Activated CD4-positive, alpha-beta T cell treated with anti-CD3 and anti-CD28 coated beads for 36 hours (primary cell): ENCODE data around the gene CCDC12. TPM values are rescaled to one million over a fixed set of nuclear protein-coding genes. Genes with fewer than 3 reads are reported as not detected.
A peak's percentile ranks its signal among the peaks of the same experiment; 100 is the strongest.

Experiments
- ATAC-seq: fragments of 200-7000 bp; cut with Tn5 transposase; one replicate; pipeline ENCODE4 v1.10.0; 2021; ENCODE audit warnings: mild to moderate bottlenecking, moderate library complexity
- CTCF ChIA-PET: fragments of 350-600 bp; sonication (Branson Sonifier 250); formaldehyde crosslinking; loops from one replicate; lab custom pipeline; 2021; ENCODE audit warnings: antibody characterized with exemption; lab: Charles Lee
- POLR2A ChIA-PET: fragments of 350-600 bp; sonication (Branson Sonifier 250); formaldehyde crosslinking; loops from one replicate; lab custom pipeline; 2021; ENCODE audit warnings: antibody characterized with exemption, inconsistent platforms; lab: Charles Lee
- DNase-seq: peaks from one replicate; pipeline ENCODE4 v3.0.0-alpha.2; 2020
- H3K27ac Mint-ChIP-seq: one replicate; pipeline ENCODE4 v1.8.0; 2021; ENCODE audit warnings: mixed read lengths
- H3K27me3 Mint-ChIP-seq: one replicate; pipeline ENCODE4 v1.8.0; 2021; ENCODE audit warnings: mixed read lengths
- H3K36me3 Mint-ChIP-seq: one replicate; pipeline ENCODE4 v1.8.0; 2021; ENCODE audit warnings: low read depth, mixed read lengths
- H3K4me1 Mint-ChIP-seq: one replicate; pipeline ENCODE4 v1.8.0; 2021; ENCODE audit warnings: mixed read lengths
- H3K4me3 Mint-ChIP-seq: one replicate; pipeline ENCODE4 v1.8.0; 2021; ENCODE audit warnings: mild to moderate bottlenecking, moderate library complexity, mixed read lengths
- H3K9me3 Mint-ChIP-seq: one replicate; pipeline ENCODE4 v1.8.0; 2021; ENCODE audit warnings: low read depth, mixed read lengths
- intact Hi-C, 2 experiments: fragments of 100-400 bp; cut with DNase I in 1 of 2; cut with micrococcal nuclease in 1 of 2; formaldehyde crosslinking; loops; one replicate each; pipeline versions ENCODE4 v1.14.2 to v1.15.1; 2022 to 2024; cut with DNase I, micrococcal nuclease
- total RNA-seq, 2 experiments: library from RNA; stranded (reverse); gene quantifications; one replicate each; pipeline ENCODE4 v1.2.3, GENCODE V29; 2021

CCDC12 gene
- total RNA-seq, 2 experiments from 2014 or later = 45.4 to 47.8 TPM

DNA sequence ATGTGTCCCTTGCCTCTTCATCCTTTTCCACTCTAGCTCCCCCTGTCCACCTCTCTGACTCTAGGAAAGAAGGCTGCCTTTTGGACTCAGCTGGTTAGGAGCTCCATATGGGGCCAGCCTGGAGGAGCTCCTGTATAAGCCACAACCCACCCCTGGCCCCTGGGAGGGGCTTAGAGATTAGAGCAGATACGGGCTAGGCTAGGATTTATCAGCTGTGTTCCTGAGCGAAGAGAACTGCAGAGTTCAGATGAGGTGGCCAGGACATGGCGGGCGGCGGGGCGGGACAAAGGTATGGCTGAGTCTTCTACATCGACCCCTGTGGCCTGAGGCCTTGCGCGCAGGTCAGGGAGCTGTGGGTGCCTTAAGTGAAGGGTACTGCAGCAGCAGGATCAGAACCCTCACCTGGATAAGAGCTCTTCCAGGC, 10.8 kb upstream of the CCDC12 start:
- CTCF ChIA-PET = interaction anchor here (1.2 to 1.4 kb wide), 3 partner anchors 11 to 63 kb away, joined by 3 to 5 read pairs (median 4); partner anchors contain the start of gene CCDC12

DNA sequence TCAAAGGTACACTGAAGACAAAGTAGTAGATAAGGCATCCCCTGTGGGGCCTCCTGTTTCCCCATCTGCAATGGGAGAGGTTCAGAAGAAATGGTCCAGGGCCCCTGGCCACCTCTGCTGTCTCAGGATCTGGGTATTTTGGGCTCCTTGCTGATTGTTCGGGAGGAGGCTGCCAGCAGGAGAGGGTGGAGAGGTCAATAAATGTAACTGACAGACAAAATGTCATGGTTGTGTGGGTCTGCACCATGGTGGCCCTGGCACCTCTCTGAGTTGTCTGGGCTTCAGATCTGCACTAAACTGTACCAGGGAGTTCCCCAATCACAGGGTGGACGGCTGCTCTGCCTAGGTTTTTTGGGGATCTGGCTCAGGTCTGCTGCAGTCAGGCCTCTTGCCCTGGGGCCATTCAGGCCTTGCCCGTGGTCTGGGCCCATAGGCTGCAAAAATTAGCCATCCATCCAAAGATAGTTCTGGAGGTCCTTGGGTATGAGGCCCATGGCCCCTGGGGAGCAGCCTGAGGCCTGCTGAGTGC, 10.3 kb upstream of the CCDC12 start:
- intact Hi-C loops = loop anchor here (1.0 to 5.0 kb wide), 2 partner anchors 8 to 35 kb away; partner anchors contain the start of gene NBEAL2 (in 2 of the 2)
- Mint-ChIP-seq H3K4me1 (peaks cover 64% of the 10 kb centered on the region), H3K4me3 (peak overlapping the region; percentile 77), H3K36me3 (peaks cover 11% of the 10 kb centered on the region), H3K9me3 (no peaks in the 10 kb centered on the region), H3K27me3 (no peaks in the 10 kb centered on the region), H3K27ac (peak overlapping the region; percentile 95)
- ATAC-seq = no peak
- DNase-seq = no peak
- ChIA-PET POLR2A (no interaction called here), CTCF (interaction anchor here (1.2 to 1.3 kb wide), 2 partner anchors 10 to 28 kb away, joined by 3 to 5 read pairs; partner anchors contain the start of gene CCDC12)

More for the DNA sequence above, 10.8 kb upstream of the CCDC12 start:
- Mint-ChIP-seq H3K9me3 (no peaks in the 10 kb centered on the region), H3K4me3 (peak overlapping the region; percentile 77), H3K27me3 (no peaks in the 10 kb centered on the region), H3K4me1 (peaks cover 62% of the 10 kb centered on the region), H3K36me3 (peaks cover 11% of the 10 kb centered on the region), H3K27ac (peak overlapping the region; percentile 95)
- DNase-seq (no peak), ATAC-seq (peak; percentile 39)
- POLR2A ChIA-PET = no interaction called here
- intact Hi-C loops = loop anchor here (1.0 to 5.0 kb wide), 2 partner anchors 8 to 35 kb away; partner anchors contain the start of gene NBEAL2 (in 2 of the 2)

DNA sequence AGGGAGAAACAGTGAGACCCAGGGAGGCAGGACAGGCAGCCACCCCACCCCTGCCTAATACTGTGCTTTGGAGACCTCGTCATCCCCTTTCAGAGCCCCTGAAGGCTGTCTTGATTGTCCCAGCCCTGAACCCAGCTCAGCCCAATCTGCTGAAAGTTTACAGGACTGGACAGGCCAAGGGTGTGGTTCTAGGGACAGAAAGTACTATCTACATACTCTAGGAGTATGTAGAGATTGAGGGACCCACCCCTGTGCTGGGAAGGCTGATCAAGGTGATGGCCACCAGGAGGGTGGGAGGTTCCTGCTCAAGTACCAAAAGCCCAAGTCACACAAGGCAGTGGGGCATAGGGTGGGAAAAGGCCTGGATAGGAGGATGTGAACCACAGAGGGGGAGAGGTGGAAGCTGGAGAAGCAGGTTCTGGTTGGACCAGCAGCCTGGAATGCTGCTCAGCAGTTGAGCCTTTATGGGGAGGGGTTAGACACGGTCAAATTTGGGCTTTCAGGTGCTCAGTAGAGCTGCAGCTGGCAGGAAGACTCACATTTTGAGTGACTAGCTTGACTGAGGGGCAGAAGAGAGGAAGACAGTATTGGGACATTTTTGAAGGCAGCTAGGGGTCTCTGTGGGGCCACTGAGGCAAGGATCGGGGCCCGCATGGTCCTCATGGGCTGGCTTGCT, 9.6 kb upstream of the CCDC12 start:
- DNase-seq = no peak
- intact Hi-C loops = loop anchor here in 1 of 2 experiments (5.0 kb wide), 1 partner anchor 34 kb away; no protein-coding TSS in a partner anchor
- CTCF ChIA-PET = interaction anchor here (0.6 kb wide), 1 partner anchor 103 kb away, joined by 4 read pairs; no protein-coding TSS in a partner anchor
- H3K27me3 Mint-ChIP-seq = no peaks in the 10 kb centered on the region
- peaks cover 69% of the 10 kb centered on the region for H3K4me1 Mint-ChIP-seq
- no peaks in the 10 kb centered on the region for H3K9me3 Mint-ChIP-seq
- POLR2A ChIA-PET = no interaction called here
- peaks cover 11% of the 10 kb centered on the region for H3K36me3 Mint-ChIP-seq
- peak overlapping the region; percentile 95 for H3K27ac Mint-ChIP-seq
- ATAC-seq = no peak
- H3K4me3 Mint-ChIP-seq = no peak overlapping the region

DNA sequence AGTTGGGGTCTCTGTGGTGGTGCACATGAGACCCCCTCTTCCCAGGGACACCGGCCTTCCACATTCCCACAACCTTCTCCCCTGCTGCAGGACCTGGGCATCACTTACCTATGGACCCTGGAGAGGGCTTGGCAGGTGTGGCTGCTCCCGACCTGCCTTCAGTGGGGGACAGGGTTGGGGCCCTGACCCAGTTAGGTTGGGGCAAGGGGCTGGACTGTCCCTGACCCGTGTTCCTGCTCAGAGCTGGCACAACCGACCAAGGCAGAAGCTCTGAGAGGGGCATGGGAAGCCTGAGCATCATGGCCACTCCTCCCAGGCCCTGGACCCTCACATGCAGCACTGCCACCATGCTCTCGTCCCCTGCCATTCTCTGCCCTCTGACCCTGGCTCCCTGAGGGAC, 9.0 kb upstream of the CCDC12 start:
- intact Hi-C loops = loop anchor here in 1 of 2 experiments (5.0 kb wide), 1 partner anchor 33 kb away; no protein-coding TSS in a partner anchor
- DNase-seq (no peak), ATAC-seq (no peak)
- H3K4me3 Mint-ChIP-seq = no peak overlapping the region
- no peaks in the 10 kb centered on the region for H3K9me3 Mint-ChIP-seq
- ChIA-PET POLR2A (no interaction called here), CTCF (interaction anchor here (0.7 kb wide), 1 partner anchor 13 kb away, joined by 3 read pairs; no protein-coding TSS in a partner anchor)
- no peak overlapping the region for H3K27ac Mint-ChIP-seq
- peaks cover 11% of the 10 kb centered on the region for H3K36me3 Mint-ChIP-seq
- H3K4me1 Mint-ChIP-seq = peaks cover 75% of the 10 kb centered on the region
- no peaks in the 10 kb centered on the region for H3K27me3 Mint-ChIP-seq

DNA sequence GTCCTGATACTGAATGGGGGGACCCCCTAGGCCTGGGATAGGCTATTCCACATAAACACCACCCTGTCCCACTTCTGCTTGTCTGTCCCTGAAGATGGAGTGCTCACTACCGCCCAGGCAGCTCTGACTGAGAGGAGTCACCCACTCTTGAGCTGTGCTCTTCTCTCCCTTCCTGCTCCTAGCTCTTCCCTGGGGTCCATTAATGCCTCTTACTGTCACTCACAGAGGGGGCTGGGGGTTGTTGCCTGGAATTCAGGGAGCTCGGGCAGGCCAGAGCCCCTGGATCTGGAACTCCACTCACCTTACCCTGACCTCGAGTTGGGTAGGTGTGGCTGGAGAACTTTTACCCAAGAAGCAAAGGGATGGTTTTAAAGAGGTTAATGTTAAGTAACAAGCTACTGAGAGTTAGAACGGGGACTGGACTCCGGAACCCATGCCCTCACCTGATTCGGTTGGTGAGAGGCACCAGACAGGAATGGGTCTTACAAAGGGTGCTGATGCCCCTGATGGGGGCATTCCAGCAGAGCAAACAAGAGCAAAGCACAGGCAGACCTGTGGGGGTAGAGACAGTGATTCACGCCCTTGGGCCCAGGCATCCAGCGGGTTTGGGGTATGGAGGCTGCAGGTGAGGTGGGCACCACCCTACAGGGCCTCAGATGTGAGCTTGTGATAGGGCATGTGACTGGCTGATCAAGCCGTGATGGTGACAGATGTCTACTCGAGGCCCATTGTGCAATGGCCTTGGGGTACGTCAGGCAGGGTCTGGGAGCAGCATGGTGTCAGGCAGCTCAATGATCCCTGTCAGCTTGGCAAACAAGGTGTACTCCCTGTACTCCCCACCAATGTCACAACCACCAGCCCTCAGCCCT, 8.3 kb upstream of the CCDC12 start:
- Mint-ChIP-seq H3K4me1 (peaks cover 74% of the 10 kb centered on the region), H3K4me3 (no peak overlapping the region), H3K9me3 (no peaks in the 10 kb centered on the region), H3K27ac (peak overlapping the region; percentile 31), H3K36me3 (peaks cover 8% of the 10 kb centered on the region), H3K27me3 (no peaks in the 10 kb centered on the region)
- CTCF ChIA-PET = interaction anchor here (0.7 kb wide), 1 partner anchor 14 kb away, joined by 3 read pairs; no protein-coding TSS in a partner anchor
- DNase-seq = no peak
- POLR2A ChIA-PET = no interaction called here
- intact Hi-C loops = loop anchor here in 1 of 2 experiments (5.0 kb wide), 1 partner anchor 33 kb away; no protein-coding TSS in a partner anchor
- no peak for ATAC-seq

DNA sequence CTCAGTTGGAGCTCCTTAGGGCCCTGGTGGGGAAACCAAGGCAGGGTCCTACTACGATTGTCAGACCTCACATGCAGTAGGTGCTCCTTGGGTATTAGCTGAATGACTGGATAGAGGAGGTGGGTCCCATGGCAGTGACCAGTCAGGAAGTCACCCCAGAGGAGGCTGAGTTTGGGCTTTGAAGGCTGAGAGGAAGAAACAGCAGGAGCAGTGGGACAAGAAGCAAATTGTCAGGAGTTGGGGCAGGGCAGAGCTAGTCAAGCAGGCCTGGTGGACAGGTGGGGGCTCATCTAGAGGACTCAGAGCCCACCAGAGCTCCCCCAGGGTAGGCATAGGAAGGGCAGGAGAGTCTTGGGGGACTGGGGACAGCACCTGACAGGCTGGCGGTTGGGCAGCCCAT, 6.0 kb upstream of the CCDC12 start:
- Mint-ChIP-seq H3K36me3 (no peaks in the 10 kb centered on the region), H3K9me3 (no peaks in the 10 kb centered on the region), H3K4me3 (no peak overlapping the region), H3K27ac (peak overlapping the region; percentile 41), H3K27me3 (no peaks in the 10 kb centered on the region), H3K4me1 (peaks cover 64% of the 10 kb centered on the region)
- intact Hi-C loops = no loop called here
- CTCF ChIA-PET = interaction anchor here (1.3 kb wide), 1 partner anchor 59 kb away, joined by 4 read pairs; no protein-coding TSS in a partner anchor
- POLR2A ChIA-PET = interaction anchor here (1.4 kb wide), 1 partner anchor 10 kb away, joined by 5 read pairs; no protein-coding TSS in a partner anchor
- DNase-seq = peak; percentile 5
- ATAC-seq = no peak

DNA sequence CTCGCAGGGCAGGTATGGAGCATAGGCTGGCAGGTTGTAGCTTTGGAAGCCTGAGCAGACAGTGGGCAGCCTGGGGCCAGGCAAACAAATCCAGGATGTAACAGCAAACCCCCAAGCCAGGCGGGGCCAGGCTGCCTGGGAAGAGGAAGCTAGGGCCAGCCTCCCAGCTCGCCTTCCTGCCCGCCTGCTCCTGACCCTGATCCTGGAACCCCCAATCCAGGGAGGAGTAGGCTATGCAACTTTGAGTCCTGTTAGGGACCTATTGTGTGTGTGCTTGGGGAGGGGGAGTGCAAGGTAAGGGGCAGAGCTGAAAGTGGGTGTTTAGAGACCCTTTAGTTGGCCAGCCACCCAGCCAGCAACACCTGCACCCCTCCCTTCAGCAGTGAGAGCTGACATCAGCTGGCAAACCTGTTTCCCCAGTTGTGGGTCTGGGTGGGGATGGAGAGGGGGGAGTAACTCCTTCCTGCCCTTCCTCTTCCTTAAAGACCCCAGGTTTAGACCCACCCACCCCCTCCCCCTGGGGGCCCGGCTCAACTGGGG, 5.5 kb upstream of the CCDC12 start:
- Mint-ChIP-seq H3K4me3 (peak overlapping the region; percentile 26), H3K27ac (no peak overlapping the region), H3K36me3 (no peaks in the 10 kb centered on the region), H3K27me3 (no peaks in the 10 kb centered on the region), H3K9me3 (no peaks in the 10 kb centered on the region), H3K4me1 (peaks cover 63% of the 10 kb centered on the region)
- ATAC-seq = no peak
- peak; percentile 6 for DNase-seq
- intact Hi-C loops = no loop called here
- ChIA-PET POLR2A (interaction anchor here (0.6 to 2.7 kb wide), 4 partner anchors 10 to 54 kb away, joined by 3 to 12 read pairs (median 4); no protein-coding TSS in a partner anchor), CTCF (interaction anchor here (1.3 kb wide), 1 partner anchor 58 kb away, joined by 4 read pairs; no protein-coding TSS in a partner anchor)

DNA sequence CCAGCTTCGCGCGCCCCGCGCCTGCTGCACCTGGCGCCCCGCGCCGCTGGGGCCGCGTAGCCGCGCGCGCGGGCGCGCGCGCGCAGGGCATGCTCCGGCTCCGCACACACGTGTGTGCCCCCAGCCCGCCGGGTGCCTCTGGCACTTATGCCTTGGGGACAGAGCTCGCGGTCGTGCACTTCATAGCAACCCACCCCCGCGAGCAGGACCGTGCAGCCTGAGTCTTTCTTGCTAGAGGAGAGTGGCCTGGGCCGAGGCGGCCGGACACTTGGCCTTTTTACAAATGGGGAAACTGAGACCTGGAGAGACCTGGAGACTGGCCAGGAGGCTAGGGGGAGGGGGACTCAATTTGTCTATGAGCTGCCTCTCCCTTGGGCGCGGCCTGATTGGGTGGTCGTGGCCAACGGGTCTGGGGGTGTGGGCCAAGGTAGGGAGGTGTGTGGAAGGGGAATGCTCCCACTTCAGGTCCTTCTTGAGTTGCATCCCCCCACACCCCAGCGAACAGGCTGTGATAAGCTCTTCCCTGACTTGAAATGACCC, 3.5 kb upstream of the CCDC12 start:
- ChIA-PET CTCF (no interaction called here), POLR2A (interaction anchor here (0.5 to 2.7 kb wide), 9 partner anchors 14 to 401 kb away, joined by 3 to 12 read pairs (median 3); partner anchors contain the start of gene PTPN23)
- Mint-ChIP-seq H3K36me3 (peaks cover 7% of the 10 kb centered on the region), H3K4me1 (peaks cover 53% of the 10 kb centered on the region), H3K9me3 (no peaks in the 10 kb centered on the region), H3K4me3 (peak overlapping the region; percentile 82), H3K27ac (peak overlapping the region; percentile 63), H3K27me3 (no peaks in the 10 kb centered on the region)
- intact Hi-C loops = loop anchor here (1.0 to 5.0 kb wide), 7 partner anchors 7 to 1293 kb away; partner anchors contain the start of genes PTPN23 (in 1 of the 2), SACM1L (in 1 of the 2), SCAP (in 1 of the 2) and SMARCC1 (in 1 of the 2)
- DNase-seq (no peak), ATAC-seq (peak; percentile 7)

DNA sequence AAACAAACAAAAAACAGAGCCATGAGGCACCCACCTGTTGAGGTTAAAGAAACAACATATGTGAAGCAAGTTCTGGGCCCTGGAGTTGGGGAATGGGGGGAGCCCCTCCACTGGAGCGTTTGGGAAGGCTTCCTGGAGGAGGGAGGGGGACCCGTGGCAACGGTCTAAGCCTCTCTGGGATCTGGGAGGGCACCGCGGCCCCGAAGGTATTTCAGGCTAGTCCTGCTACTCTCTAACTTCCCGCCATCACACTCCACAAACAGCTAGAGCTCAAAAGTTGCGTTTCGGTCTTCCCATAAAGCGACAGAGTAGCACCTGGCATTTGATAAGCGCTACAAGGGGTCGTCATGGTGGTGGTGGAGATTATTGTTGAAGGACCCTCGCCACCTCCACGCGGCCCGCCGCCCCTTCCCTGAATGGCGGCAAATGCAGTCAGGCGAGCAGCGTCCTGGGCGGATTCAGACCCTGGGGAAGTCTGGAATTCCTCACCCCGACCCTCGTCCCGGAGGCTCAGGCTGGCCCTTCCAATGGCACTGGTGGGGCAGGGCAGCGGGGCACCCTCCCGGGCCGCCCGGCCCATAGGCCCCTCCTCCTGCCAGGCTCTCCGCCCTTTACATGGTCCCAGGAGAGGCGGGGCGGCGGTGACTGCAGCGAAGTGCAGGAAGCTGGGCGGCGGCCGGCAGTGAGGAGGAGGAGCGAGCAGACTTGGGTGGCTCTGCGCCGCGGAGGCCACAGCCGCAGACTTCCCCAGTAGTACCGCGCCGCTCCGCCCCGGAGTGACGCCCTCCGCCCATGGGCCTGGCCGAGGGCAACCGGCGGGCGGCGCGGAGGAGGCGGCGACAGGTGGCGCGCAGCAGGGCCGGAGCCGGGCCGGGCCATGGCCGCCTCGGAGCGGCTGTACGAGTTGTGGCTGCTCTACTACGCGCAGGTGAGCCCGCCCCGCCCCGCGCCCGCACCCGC, 2.7 kb upstream of the CCDC12 start, which contains the start of gene NBEAL2:
TSS of gene NBEAL2 (plus strand) at position 682 of the 960 bp plus-strand sequence. CDS start at position 878, 196 bp downstream.
- intact Hi-C loops = loop anchor here (1.0 to 5.0 kb wide), 7 partner anchors 8 to 1292 kb away; partner anchors contain the start of genes PTPN23 (in 1 of the 2), SACM1L (in 1 of the 2), SCAP (in 1 of the 2) and SMARCC1 (in 1 of the 2)
- Mint-ChIP-seq H3K36me3 (peaks cover 14% of the 10 kb centered on the region), H3K27ac (peak within 1 kb of the TSS; percentile 94), H3K27me3 (no peaks in the 10 kb centered on the region), H3K4me3 (peak within 1 kb of the TSS; percentile 92), H3K4me1 (peaks cover 53% of the 10 kb centered on the region), H3K9me3 (no peaks in the 10 kb centered on the region)
- CTCF ChIA-PET = interaction anchor here (0.6 kb wide), 1 partner anchor 136 kb away, joined by 3 read pairs; no protein-coding TSS in a partner anchor
- DNase-seq (peak; percentile 99), ATAC-seq (peak; percentile 86)
- POLR2A ChIA-PET = interaction anchor here (0.5 to 2.7 kb wide), 7 partner anchors 13 to 401 kb away, joined by 3 to 12 read pairs (median 3); partner anchors contain the start of gene PTPN23
